ENCODE data around the gene ESF1. TPM values are rescaled to one million over a fixed set of nuclear protein-coding genes. Genes with fewer than 3 reads are reported as not detected.

The ESF1 gene
- total RNA-seq = 17.3 TPM

- DNase-seq = peak; percentile 93
Observed at GRCh38 chr20:13784893-13785715, at the start of gene ESF1, which contains the start of gene NDUFAF5. TSS of gene ESF1 (minus strand) at chr20:13784919. CDS start at chr20:13783140, 1,779 bp downstream. TSS of gene NDUFAF5 (plus strand) at chr20:13785028. CDS start at chr20:13785069, 41 bp downstream.

- no peak for DNase-seq
Observed at GRCh38 chr20:13831476-13831875, 46.8 kb upstream of the ESF1 start.

GRCh38 chr20:13825465-13825864, 40.7 kb upstream of the ESF1 start:
- DNase-seq = no peak

GRCh38 chr20:13824459-13824858, 39.7 kb upstream of the ESF1 start:
- DNase-seq = no peak

- no peak for DNase-seq
Observed at GRCh38 chr20:13822459-13822858, 37.7 kb upstream of the ESF1 start.

GRCh38 chr20:13821876-13822275, 37.2 kb upstream of the ESF1 start:
- DNase-seq = no peak

GRCh38 chr20:13819885-13820645, 35.3 kb upstream of the ESF1 start:
- no peak for DNase-seq

- DNase-seq = no peak
Observed at GRCh38 chr20:13817342-13817741, 32.6 kb upstream of the ESF1 start.

- no peak for DNase-seq
Observed at GRCh38 chr20:13816757-13817156, 32.0 kb upstream of the ESF1 start.

GRCh38 chr20:13814672-13815071, 30.0 kb upstream of the ESF1 start:
- DNase-seq = no peak

- no peak for DNase-seq
Observed at GRCh38 chr20:13813910-13814309, 29.2 kb upstream of the ESF1 start.

- no peak for DNase-seq
Observed at GRCh38 chr20:13810446-13810845, 25.7 kb upstream of the ESF1 start.

- DNase-seq = no peak
Observed at GRCh38 chr20:13809855-13810254, 25.1 kb upstream of the ESF1 start.

GRCh38 chr20:13809373-13809772, 24.7 kb upstream of the ESF1 start:
- DNase-seq = no peak

GRCh38 chr20:13800728-13801134, 16.0 kb upstream of the ESF1 start:
- DNase-seq = peak; percentile 75

GRCh38 chr20:13799974-13800373, 15.3 kb upstream of the ESF1 start:
- DNase-seq = no peak

- DNase-seq = no peak
Observed at GRCh38 chr20:13799040-13799439, 14.3 kb upstream of the ESF1 start.

- DNase-seq = no peak
Observed at GRCh38 chr20:13794667-13795066, 9.9 kb upstream of the ESF1 start.

GRCh38 chr20:13793001-13793400, 8.3 kb upstream of the ESF1 start:
- DNase-seq = no peak

GRCh38 chr20:13791540-13792459, 7.1 kb upstream of the ESF1 start:
- DNase-seq = no peak

GRCh38 chr20:13790708-13791107, 6.0 kb upstream of the ESF1 start:
- no peak for DNase-seq

- no peak for DNase-seq
Observed at GRCh38 chr20:13788167-13788834, 3.6 kb upstream of the ESF1 start.
